Transverse colon (tissue), 4 donors: Measurements from ENCODE around the gene ZC3H7A.

ENCODE experiments used
- CTCF ChIP-seq, 5 experiments: fragments of 200-600 bp in 3 of 5; fragments of 450-650 bp in 2 of 5; sonication (generic) in 3 of 5; IDR thresholded peaks; 1 replicate in 2 of 5; 2 replicates in 3 of 5; pipeline ENCODE4 v1.5.1; 2016 to 2017; ENCODE audit warnings: antibody characterized with exemption in 5 of 5, inconsistent platforms in 3 of 5, mild to moderate bottlenecking in 2 of 5, moderate library complexity in 1 of 5
- EP300 ChIP-seq: sonication (generic); formaldehyde crosslinking; IDR thresholded peaks from one replicate; pipeline ENCODE4 v1.6.1; 2017; ENCODE audit warnings: antibody characterized with exemption, low read depth
- POLR2A ChIP-seq: fragments of 450-650 bp; IDR thresholded peaks from one replicate; pipeline ENCODE4 v1.6.1; 2016; ENCODE audit warnings: antibody characterized with exemption, mild to moderate bottlenecking, moderate library complexity
- POLR2AphosphoS5 ChIP-seq, 3 donors: sonication (generic); formaldehyde crosslinking; IDR thresholded peaks; one replicate each; pipeline ENCODE4 v1.6.1; 2016; ENCODE audit warnings: antibody characterized with exemption in 3 of 3

DNA sequence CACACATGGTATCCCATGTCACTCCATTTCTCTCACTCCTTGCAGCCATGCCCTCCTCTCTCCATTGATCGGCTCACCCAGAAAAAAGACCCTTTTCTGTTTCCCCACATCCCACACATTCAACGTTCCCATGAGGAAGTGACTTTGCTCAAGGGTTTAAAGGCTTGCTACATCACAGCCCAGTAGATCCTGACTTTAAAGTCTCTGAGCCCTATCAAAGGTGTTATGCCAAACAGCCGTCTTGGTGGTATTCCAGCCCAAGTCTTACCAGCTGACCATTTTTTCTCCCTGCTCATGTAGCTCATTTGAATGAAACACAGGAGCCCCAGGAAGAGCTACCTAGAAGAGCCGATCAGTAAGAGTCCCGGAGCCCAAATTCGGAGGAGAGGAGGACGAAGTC is 47.0 kb downstream of the ZC3H7A start:
- TF ChIP-seq CTCF (IDR thresholded peaks at IDR 0.05) = no peak
- no peak for TF ChIP-seq POLR2A
- no peak for TF ChIP-seq EP300
- TF ChIP-seq POLR2AphosphoS5 (IDR thresholded peaks at IDR 0.05) = no peak
